G401.6 (cell line): Measurements from ENCODE around the gene CALML5.

Experiments used
- FAIRE-seq: peaks from 2 replicates; lab custom pipeline; 2012; peaks lifted over from hg19 to GRCh38; lab: Jason Lieb, UNC

CALML5 gene

GRCh38 chr10:5500910-5501309 lies 1.5 kb upstream of the CALML5 start:
- no peak for FAIRE-seq

- no peak for FAIRE-seq
Measured at GRCh38 chr10:5500162-5500670, 846 bp upstream of the CALML5 start.

GRCh38 chr10:5498791-5499492 lies 428 bp downstream of the CALML5 start:
- FAIRE-seq, result no peak

GRCh38 chr10:5497948-5498730 lies 1.2 kb downstream of the CALML5 start:
- FAIRE-seq, result no peak

GRCh38 chr10:5497289-5497688 lies 2.1 kb downstream of the CALML5 start:
- no peak for FAIRE-seq

GRCh38 chr10:5496261-5497250 lies 2.8 kb downstream of the CALML5 start:
- FAIRE-seq, result no peak

- FAIRE-seq, result no peak
Measured at GRCh38 chr10:5494611-5495010, 4.8 kb downstream of the CALML5 start.

GRCh38 chr10:5493691-5494090 lies 5.7 kb downstream of the CALML5 start:
- FAIRE-seq, result no peak

- no peak for FAIRE-seq
Measured at GRCh38 chr10:5492929-5493576, 6.3 kb downstream of the CALML5 start.

GRCh38 chr10:5492322-5492855 lies 7.0 kb downstream of the CALML5 start:
- FAIRE-seq, result no peak

GRCh38 chr10:5491477-5491876 lies 7.9 kb downstream of the CALML5 start:
- no peak for FAIRE-seq

GRCh38 chr10:5490698-5491464 lies 8.5 kb downstream of the CALML5 start:
- FAIRE-seq, result no peak

- no peak for FAIRE-seq
Measured at GRCh38 chr10:5490032-5490431, 9.3 kb downstream of the CALML5 start.

GRCh38 chr10:5488272-5489161 lies 10.9 kb downstream of the CALML5 start:
- FAIRE-seq, result no peak

GRCh38 chr10:5486853-5487235 lies 12.5 kb downstream of the CALML5 start:
- no peak for FAIRE-seq

GRCh38 chr10:5485948-5486852 lies 13.2 kb downstream of the CALML5 start:
- FAIRE-seq, result no peak

- FAIRE-seq, result no peak
Measured at GRCh38 chr10:5485290-5485689, 14.1 kb downstream of the CALML5 start.

- no peak for FAIRE-seq
Measured at GRCh38 chr10:5484205-5484604, 15.2 kb downstream of the CALML5 start.

GRCh38 chr10:5482016-5482415 lies 17.4 kb downstream of the CALML5 start:
- FAIRE-seq, result no peak
